H9 (cell line): ENCODE measurements around the gene ZNF629. TPM values are rescaled to one million over a fixed set of nuclear protein-coding genes. Genes with fewer than 3 reads are reported as not detected.
A peak's percentile ranks its signal among the peaks of the same experiment; 100 is the strongest.

Source experiments
- DNase-seq: peaks from one replicate; pipeline ENCODE4 v3.0.0-alpha.2; 2017
- H2AFZ ChIP-seq: one replicate; pipeline ENCODE4 v1.6.1; 2013; ENCODE audit warnings: mild to moderate bottlenecking, low read length, control low read depth, moderate library complexity
- H2AK5ac ChIP-seq: 2 replicates; pipeline ENCODE4 v1.6.1; 2013; ENCODE audit warnings: low read length, control low read depth, mixed read lengths; ENCODE audit not compliant: insufficient read length
- H2BK120ac ChIP-seq: one replicate; pipeline ENCODE4 v1.6.1; 2013; ENCODE audit warnings: low read depth, mild to moderate bottlenecking, low read length, control low read depth, inconsistent platforms; ENCODE audit not compliant: poor library complexity, severe bottlenecking
- H2BK12ac ChIP-seq: 2 replicates; pipeline ENCODE4 v1.6.1; 2013; ENCODE audit warnings: low read length, control low read depth, mixed read lengths, low read depth; ENCODE audit not compliant: insufficient read length
- H2BK15ac ChIP-seq: 2 replicates; pipeline ENCODE4 v1.6.1; 2013; ENCODE audit warnings: low read depth, low read length, control low read depth
- H2BK20ac ChIP-seq: one replicate; pipeline ENCODE4 v1.6.1; 2013; ENCODE audit warnings: low read depth, mild to moderate bottlenecking, low read length, control low read depth, inconsistent platforms; ENCODE audit not compliant: poor library complexity, severe bottlenecking
- H2BK5ac ChIP-seq: 2 replicates; pipeline ENCODE4 v1.6.1; 2013; ENCODE audit warnings: low read length, control low read depth, mixed read lengths; ENCODE audit not compliant: insufficient read length
- H3K14ac ChIP-seq: 2 replicates; pipeline ENCODE4 v1.6.1; 2013; ENCODE audit warnings: low read length, control low read depth; ENCODE audit not compliant: insufficient read depth
- H3K18ac ChIP-seq: 2 replicates; pipeline ENCODE4 v1.6.1; 2013; ENCODE audit warnings: low read depth, mild to moderate bottlenecking, mixed read lengths, low read length, control low read depth; ENCODE audit not compliant: insufficient read length
- H3K23ac ChIP-seq: 2 replicates; pipeline ENCODE4 v1.6.1; 2013; ENCODE audit warnings: low read length, control low read depth, mixed read lengths, low read depth; ENCODE audit not compliant: insufficient read length
- H3K23me2 ChIP-seq: 2 replicates; pipeline ENCODE4 v1.6.1; 2013; ENCODE audit warnings: low read depth, mild to moderate bottlenecking, mixed read lengths, low read length, control low read depth; ENCODE audit not compliant: insufficient read length, poor library complexity, severe bottlenecking
- H3K27ac ChIP-seq: 2 replicates; pipeline ENCODE4 v1.5.1; 2013; ENCODE audit warnings: low read length, control low read depth, mixed read lengths, low read depth; ENCODE audit not compliant: insufficient read length
- H3K27me3 ChIP-seq: 2 replicates; pipeline ENCODE4 v1.6.1; 2013; ENCODE audit warnings: low read length, control low read depth, inconsistent platforms; ENCODE audit not compliant: insufficient read depth
- H3K4ac ChIP-seq: 2 replicates; pipeline ENCODE4 v1.6.1; 2013; ENCODE audit warnings: low read depth, mild to moderate bottlenecking, control low read depth, inconsistent platforms, low read length, moderate library complexity
- H3K4me1 ChIP-seq: 2 replicates; pipeline ENCODE4 v1.6.1; 2013; ENCODE audit warnings: low read length, control low read depth, inconsistent platforms; ENCODE audit not compliant: insufficient read depth
- H3K4me2 ChIP-seq: 2 replicates; pipeline ENCODE4 v1.6.1; 2013; ENCODE audit warnings: low read length, control low read depth, mixed read lengths; ENCODE audit not compliant: insufficient read length, insufficient read depth
- H3K56ac ChIP-seq: 2 replicates; pipeline ENCODE4 v1.6.1; 2013; ENCODE audit warnings: low read depth, mild to moderate bottlenecking, mixed read lengths, low read length, control low read depth; ENCODE audit not compliant: insufficient read length
- H3K79me1 ChIP-seq: 2 replicates; pipeline ENCODE4 v1.6.1; 2013; ENCODE audit warnings: low read depth, mild to moderate bottlenecking, moderate library complexity, low read length, control low read depth, inconsistent platforms; ENCODE audit not compliant: insufficient read depth, poor library complexity, severe bottlenecking
- H3K79me2 ChIP-seq: 2 replicates; pipeline ENCODE4 v1.6.1; 2013; ENCODE audit warnings: low read length, control low read depth, inconsistent platforms; ENCODE audit not compliant: insufficient read depth
- H3K9ac ChIP-seq: 2 replicates; pipeline ENCODE4 v1.6.1; 2013; ENCODE audit warnings: low read length, control low read depth, mixed read lengths; ENCODE audit not compliant: insufficient read length; ENCODE audit errors: extremely low read depth
- H3K9me3 ChIP-seq: one replicate; pipeline ENCODE4 v1.6.1; 2013; ENCODE audit warnings: low read depth, low read length, inconsistent platforms; ENCODE audit not compliant: control insufficient read depth
- H3T11ph ChIP-seq: one replicate; pipeline ENCODE4 v1.6.1; 2013; ENCODE audit warnings: mild to moderate bottlenecking, low read length, control low read depth, inconsistent platforms
- H4K20me1 ChIP-seq: one replicate; pipeline ENCODE4 v1.6.1; 2013; ENCODE audit not compliant: control insufficient read depth, insufficient read length, insufficient read depth
- H4K5ac ChIP-seq: 2 replicates; pipeline ENCODE4 v1.6.1; 2013; ENCODE audit warnings: low read depth, mild to moderate bottlenecking, mixed read lengths, low read length, control low read depth; ENCODE audit not compliant: insufficient read length
- H4K8ac ChIP-seq: replicated peaks from 2 replicates; pipeline ENCODE4 v1.6.1; 2013; ENCODE audit warnings: low read length, control low read depth, mixed read lengths, low read depth; ENCODE audit not compliant: insufficient read length
- H4K91ac ChIP-seq: 2 replicates; pipeline ENCODE4 v1.6.1; 2013; ENCODE audit warnings: low read depth, mild to moderate bottlenecking, moderate library complexity, mixed read lengths, low read length, control low read depth; ENCODE audit not compliant: insufficient read length
- H3K27ac Mint-ChIP-seq, 3 experiments: 2 replicates in 2 of 3; 3 replicates in 1 of 3; pipeline ENCODE4 v1.8.0; 2020 to 2021; ENCODE audit warnings: mixed read lengths in 3 of 3, mild to moderate bottlenecking in 1 of 3, moderate library complexity in 1 of 3
- H3K27me3 Mint-ChIP-seq: 2 replicates; pipeline ENCODE4 v1.8.0; 2021; ENCODE audit warnings: low read depth, mild to moderate bottlenecking, moderate library complexity, mixed read lengths
- H3K36me3 Mint-ChIP-seq, 3 experiments: 2 replicates in 2 of 3; 3 replicates in 1 of 3; pipeline ENCODE4 v1.8.0; 2020 to 2021; ENCODE audit warnings: low read depth in 3 of 3, mixed read lengths in 3 of 3; ENCODE audit not compliant: insufficient read depth in 1 of 3
- H3K4me1 Mint-ChIP-seq, 2 experiments: 2 replicates each; pipeline ENCODE4 v1.8.0; 2020; ENCODE audit warnings: mixed read lengths in 2 of 2
- H3K4me3 Mint-ChIP-seq, 2 experiments: 2 replicates in 1 of 2; 3 replicates in 1 of 2; pipeline ENCODE4 v1.8.0; 2020 to 2021; ENCODE audit warnings: mild to moderate bottlenecking in 2 of 2, mixed read lengths in 2 of 2, moderate library complexity in 1 of 2
- H3K9me3 Mint-ChIP-seq, 2 experiments: 2 replicates in 1 of 2; 3 replicates in 1 of 2; pipeline ENCODE4 v1.8.0; 2020; ENCODE audit warnings: mild to moderate bottlenecking in 2 of 2, mixed read lengths in 2 of 2, moderate library complexity in 1 of 2
- CTCF ChIP-seq: fragments of 200-600 bp; sonication (generic); conservative IDR thresholded peaks from 3 replicates; pipeline ENCODE4 v1.8.0; 2021; ENCODE audit warnings: antibody characterized with exemption, mild to moderate bottlenecking
- WGBS: extraction: QIAGEN DNeasy Blood & Tissue Kit; methylation state at CpG from one replicate; pipeline ENCODE4 v1.1.7; 2013; ENCODE audit warnings: missing lambda C conversion rate, low lambda C conversion rate, mixed read lengths; ENCODE audit not compliant: insufficient read length; ENCODE audit errors: extremely low coverage; 5-methylcytosine and 5-hydroxymethylcytosine counted together
- total RNA-seq: library from RNA; stranded (reverse); gene quantifications from 2 replicates; pipeline ENCODE4 v1.2.1, GENCODE V29; 2021

Gene ZNF629
- total RNA-seq, 1 experiment from 2014 or later = 20.0 TPM

DNA sequence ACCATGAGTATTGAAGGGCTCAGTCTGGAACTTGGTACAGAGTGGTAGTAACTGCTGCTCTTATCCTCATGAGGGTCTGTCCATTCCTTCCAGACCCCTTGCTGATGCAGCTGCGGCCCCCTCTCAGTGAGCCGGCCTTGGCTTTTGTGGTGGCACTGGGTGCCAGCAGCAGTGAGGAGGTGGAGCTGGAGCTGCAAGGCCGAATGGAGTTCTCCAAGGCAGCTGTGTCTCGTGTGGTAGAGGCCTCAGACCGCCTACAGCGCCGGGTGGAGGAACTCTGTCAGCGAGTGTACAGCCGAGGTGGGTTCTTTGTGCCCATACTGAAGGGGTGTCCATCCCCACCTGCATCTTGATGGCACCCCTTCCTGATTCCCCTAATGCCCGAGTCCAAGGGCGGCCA lies 22.9 kb downstream of the ZNF629 start:
- Histone ChIP-seq H2BK15ac (no peak overlapping the region), H3K56ac (no peak overlapping the region), H4K5ac (no peak overlapping the region), H2AFZ (no peak overlapping the region), H4K8ac (no peak overlapping the region), H3T11ph (no peak overlapping the region), H2AK5ac (no peak overlapping the region), H2BK20ac (no peak overlapping the region), H4K91ac (no peak overlapping the region), H3K9me3 (no peaks in the 10 kb centered on the region), H3K18ac (no peak overlapping the region), H2BK5ac (no peak overlapping the region), H3K14ac (no peak overlapping the region), H3K79me1 (peaks cover 6% of the 10 kb centered on the region), H3K9ac (no peak overlapping the region), H3K27ac (no peak overlapping the region), H3K4me2 (no peak overlapping the region), H2BK120ac (no peak overlapping the region), H3K79me2 (no peaks in the 10 kb centered on the region), H3K23ac (no peak overlapping the region), H3K4me1 (no peaks in the 10 kb centered on the region), H3K27me3 (no peaks in the 10 kb centered on the region), H3K23me2 (peaks cover 20% of the 10 kb centered on the region), H2BK12ac (no peak overlapping the region), H4K20me1 (no peaks in the 10 kb centered on the region), H3K4ac (no peak overlapping the region)
- Mint-ChIP-seq H3K36me3 (peaks cover 43 to 72% (median 64%) of the 10 kb centered on the region in 3 experiments), H3K4me1 (peaks cover 17 to 18% of the 10 kb centered on the region in 2 experiments), H3K27ac (no peak overlapping the region), H3K9me3 (no peaks in the 10 kb centered on the region), H3K4me3 (peak overlapping the region; percentile 91 to 97; a peak in 4 of 5 replicates), H3K27me3 (no peaks in the 10 kb centered on the region)
- no peak for TF ChIP-seq CTCF
- no CpG with 5 or more reads among the region's 11 CpGs for WGBS
- no peak for DNase-seq
